Left hindlimb (tissue), 1 donor: ENCODE measurements around the gene CNTN4.

Experiments
- DNase-seq: peaks from one replicate; pipeline ENCODE4 v3.0.0-alpha.2; 2018

CNTN4 gene

DNA sequence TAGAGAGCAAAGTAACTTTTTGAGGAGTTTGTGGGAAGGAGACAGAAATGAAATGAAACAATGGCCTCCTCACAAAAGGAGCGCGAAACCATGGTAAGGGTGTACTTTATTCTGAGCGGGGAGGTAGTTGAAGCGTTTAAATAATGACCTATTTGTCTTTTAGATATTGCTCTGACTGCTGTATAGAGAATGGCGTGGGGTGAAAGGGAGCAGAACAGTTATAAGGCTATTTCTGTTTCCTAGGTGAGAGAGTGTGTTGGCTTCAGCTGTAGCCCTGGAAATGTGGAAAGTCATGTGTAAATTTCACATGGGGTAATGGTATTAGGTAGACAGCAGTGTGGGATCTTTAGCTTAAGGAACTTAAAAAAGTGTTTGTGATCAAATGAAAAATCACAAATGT is 54.9 kb downstream of the CNTN4 start:
- DNase-seq = no peak

DNA sequence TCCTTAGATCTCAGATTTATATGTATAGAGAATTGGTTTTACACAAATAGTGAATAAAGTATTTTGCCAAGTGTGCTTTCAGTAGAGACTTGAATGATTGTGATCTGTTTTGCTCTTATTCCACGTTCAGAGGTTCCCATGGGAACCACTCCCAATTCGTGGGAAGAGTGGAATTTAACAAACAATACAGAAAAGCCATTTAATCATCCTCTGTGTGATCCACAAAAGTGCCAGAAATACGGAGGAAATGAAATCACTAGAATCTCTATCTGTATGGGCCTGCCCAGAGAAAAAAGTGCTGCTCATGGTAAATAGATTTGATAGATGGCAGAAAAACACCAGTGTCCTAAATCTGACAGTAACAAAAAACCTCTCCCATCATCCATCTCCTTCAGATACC is 56.0 kb downstream of the CNTN4 start:
- DNase-seq = no peak

DNA sequence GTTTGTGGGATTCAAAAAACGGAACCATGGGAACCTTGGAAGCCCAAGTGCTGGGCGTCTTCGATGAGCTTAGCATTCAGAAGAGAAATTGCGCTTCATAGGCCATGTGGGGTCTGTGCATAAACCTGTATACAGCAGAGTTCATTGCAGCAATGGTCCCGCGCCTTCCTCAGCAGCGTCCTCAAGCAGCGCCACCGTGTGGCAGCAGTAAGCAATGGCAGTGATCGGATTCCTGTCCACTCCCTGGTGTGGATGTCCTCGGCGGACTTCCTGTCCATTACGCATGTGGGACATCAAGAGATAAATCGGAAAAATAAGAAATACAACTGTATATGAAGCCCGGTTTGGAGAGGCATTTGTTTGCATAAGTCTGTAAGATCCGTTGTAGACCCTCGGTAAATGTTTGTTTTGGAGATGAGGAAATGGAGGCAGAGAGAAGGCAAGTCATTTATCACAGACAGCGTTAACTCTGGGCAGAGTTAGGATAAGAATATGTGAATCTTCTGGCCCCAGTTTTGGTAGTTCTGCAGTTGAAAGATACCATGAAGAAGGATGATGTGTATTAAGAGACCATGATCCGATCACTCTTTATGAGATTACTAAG is 57.7 kb downstream of the CNTN4 start:
- DNase-seq = no peak

DNA sequence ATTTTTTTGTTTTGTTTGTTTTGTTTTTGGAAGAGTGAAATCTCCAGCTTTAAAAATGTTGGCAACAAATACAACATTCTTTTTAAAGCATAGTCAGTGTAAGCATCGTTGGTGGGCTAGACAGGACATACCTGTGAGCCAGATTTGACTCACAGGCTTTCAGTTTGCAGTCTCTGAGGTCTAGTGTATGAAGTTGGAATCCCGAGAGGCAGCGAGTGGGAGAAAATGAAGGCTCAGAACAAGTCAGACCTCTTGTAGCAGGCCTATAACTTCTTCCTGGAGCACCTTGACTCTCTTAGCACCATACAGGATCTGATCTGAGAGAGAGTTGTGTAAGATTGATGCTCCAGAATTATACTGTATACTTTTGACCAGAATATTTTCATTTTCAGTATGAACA is 60.2 kb downstream of the CNTN4 start:
- no peak for DNase-seq

DNA sequence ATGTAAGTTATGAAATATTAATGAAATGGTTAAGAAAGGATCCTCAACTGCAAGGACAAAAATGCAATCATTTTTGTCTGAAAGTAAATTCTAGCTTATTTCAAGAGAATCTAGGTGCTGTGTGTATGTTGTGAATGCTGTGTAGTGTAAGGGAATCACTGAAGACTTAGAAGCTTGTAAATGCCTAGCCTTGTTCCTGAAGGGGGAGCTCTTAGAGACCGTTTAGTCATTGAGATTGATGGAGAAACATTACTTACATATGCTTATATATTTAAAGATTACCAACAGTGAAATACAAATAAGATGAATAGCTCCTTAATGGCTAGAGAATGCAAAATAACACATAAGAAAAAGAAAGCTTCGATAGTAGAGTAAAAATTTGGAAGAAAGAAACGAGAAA is 67.9 kb downstream of the CNTN4 start:
- no peak for DNase-seq

DNA sequence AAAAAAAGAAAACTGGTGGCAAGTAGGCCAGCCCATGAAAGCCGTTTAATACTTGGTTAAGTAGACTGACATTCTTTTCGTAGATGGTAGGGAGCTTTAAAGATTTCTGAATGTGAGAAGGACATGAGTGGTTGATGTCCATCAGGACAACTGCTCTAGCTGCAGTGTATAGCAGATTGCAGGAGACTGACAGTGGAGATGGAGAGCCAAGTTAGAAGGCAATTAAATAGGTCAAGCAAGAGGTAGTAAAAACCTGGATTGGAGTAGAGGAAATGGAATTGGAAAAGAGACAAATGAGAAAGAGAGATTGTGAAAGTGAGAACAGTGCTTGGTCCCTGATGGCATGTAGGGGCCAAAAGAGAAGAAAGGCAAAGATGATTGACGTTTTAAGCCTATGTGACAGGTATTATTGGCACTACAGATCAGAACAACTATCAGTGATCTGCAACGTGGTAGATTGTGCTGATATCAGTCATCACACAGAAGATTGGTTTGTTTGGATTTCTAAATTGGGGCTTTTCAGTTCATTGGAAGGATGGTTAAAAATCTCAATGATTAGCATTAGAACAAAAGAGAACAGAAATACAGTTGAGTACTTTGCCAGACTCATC is 74.0 kb downstream of the CNTN4 start:
- DNase-seq = no peak

DNA sequence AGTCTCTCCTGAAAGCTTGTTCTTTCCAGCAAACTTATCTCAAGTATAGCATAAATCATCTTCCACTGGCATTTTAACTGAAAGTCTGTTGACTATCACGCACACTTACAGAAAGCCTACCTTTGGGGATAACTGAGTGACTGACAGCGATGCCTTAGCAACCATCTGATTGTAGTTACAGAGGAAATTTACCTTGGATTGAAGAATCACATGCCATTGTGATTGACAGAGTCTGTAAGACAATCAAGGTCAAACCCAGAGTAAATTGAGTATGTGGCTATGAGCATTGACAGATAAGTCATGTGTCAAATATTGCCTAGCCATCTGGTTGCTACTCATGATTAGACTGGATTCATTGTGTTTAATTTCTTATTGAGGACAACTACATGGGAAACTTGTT is 82.0 kb downstream of the CNTN4 start:
- no peak for DNase-seq

DNA sequence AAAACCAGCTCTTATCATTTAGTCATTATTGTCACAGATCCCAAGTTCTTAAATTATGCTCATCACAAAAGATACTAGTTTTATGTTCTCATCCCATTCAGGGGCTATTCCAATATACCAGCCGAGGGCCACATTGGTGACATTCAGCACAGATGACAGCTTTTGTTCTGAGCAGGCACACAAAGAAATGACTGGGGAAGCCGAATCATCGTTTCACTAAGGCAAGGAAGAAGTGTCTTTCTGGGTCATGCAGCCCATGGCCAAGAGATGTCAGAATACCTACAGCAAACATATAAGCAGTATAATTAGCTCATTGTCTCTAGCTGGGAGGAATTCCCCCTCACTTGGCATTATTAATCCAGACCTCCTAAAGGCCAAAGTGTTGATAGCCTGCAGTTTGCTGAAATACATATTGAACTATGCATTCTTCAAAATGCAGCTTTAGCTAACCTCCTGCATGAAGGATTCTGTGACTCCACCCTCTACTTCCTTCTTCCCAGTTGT is 100.2 kb downstream of the CNTN4 start:
- no peak for DNase-seq

DNA sequence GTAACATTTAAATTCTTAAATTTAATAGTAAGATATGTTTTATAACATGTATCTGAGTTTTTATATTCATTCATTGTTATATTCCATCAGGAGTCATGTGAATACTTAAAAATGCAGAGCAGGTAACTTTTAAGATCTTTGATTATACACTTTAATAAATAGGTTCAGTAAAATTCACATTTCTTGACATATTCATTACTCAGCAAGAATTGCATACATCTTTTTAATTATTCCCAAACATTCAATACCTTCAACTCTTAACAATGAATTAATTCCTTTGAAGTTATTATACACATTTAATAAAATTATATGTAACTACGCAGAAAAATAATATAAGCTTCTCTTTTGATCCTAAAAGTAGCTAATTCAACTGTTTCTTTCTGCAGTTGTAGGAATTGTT is 105.4 kb downstream of the CNTN4 start:
- no peak for DNase-seq

DNA sequence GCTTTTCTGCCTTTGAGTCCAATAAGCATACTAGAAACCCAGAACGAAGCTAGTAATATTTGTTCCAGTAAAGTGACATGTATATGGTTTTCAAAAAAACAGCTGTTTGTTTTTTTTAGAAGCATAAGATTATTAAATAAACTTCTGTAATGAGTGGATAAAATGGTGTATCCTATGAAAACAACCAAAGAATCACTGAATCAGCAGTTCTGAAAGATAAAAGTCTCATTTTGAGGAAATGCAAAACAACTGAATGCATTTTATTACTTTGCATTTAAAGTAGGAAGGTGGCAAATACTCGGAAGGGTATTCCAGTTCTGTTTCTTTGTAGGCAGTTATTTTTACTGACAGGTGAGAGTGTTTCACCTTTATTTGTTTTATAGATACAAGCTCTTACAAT is 107.0 kb downstream of the CNTN4 start:
- DNase-seq = no peak

DNA sequence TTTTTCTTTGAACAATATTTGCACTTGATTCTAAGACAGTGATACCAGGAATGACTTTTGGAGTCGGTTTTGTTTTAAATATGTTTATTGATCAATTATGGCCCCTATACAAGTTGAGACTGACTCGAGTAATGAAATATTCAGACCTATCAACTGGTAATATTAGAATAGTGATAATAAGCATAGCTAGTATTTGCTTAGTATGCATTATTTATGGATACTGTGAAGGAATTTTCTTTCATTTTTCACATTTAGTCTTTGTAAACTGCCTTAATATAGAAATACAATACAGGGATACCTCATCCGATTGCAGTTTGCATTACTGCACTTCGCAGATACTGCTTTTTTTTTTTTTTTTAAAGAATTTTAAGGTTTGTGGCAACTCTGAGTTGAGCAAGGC is 107.9 kb downstream of the CNTN4 start:
- no peak for DNase-seq

DNA sequence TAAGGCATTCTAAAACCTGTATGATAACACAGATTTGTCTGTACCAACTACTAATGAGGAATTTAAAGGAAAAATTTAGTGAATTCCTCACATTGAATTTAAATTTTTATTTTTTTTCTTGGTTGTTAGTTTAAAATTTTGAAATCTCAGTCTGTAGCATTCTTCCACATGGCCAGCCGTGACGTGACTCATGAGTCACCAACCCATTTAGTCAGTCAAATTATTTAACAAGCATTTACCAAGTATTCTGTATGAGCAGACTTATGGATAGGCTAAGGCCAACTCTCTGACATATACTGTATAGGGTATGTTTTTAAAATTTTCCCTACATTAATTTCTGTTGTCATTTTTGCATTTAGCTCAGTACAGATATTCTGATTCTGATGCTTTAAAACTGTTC is 112.9 kb downstream of the CNTN4 start:
- DNase-seq = no peak

DNA sequence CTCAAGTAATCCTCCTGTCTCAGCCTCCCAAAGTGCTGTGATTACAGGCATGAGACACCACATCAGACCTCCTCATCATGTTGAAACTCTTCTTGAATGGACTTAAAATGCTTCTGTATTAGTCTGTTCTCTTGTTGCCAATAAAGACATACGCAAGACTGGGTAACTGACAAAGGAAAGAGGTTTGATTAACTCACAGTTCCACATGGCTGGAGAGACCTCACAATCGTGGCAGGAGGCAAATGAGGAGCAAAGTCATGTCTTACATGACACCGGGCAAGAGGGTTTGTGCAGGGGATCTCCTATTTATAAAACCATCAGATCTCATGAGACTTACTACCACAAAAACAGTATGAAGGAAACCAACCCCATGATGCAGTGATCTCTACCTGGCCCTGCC is 113.5 kb downstream of the CNTN4 start:
- DNase-seq = no peak

DNA sequence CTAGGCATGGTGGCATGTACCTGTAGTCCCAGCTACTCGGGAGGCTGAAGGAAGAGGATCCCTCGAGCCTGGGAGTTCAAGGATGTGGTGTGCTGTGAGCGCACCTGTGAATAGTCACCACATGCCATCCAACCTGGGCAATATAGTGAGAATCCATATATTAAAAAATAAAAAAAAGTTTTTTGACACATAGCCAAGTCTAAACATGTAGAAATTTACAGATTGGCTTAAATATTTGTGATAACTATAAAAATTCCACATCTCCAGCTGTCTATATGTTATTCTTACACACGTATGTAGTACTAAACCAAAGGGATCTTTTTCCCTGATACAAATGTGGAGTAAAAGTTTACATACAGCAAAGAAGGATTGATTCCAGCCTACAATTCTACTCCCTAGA is 119.7 kb downstream of the CNTN4 start:
- DNase-seq = no peak

DNA sequence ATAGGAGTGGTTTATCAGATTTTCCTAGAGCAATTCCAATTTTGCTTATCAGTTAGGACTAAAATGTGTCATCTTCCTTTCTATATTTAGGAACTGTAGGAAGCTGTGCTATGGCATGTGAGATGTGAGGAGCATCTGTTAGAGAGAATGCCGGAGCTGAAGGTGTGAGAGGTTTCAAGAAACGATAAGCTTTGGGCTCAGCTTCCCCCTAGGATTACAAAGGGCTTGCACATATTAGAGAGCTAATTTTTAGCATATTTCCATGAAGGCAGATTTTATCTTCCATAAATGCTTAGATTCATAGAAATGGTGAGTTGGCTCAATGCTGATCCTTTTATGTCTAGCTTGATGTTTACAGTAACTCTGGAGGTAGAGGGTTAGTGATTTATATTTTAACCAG is 120.2 kb downstream of the CNTN4 start:
- DNase-seq = no peak

DNA sequence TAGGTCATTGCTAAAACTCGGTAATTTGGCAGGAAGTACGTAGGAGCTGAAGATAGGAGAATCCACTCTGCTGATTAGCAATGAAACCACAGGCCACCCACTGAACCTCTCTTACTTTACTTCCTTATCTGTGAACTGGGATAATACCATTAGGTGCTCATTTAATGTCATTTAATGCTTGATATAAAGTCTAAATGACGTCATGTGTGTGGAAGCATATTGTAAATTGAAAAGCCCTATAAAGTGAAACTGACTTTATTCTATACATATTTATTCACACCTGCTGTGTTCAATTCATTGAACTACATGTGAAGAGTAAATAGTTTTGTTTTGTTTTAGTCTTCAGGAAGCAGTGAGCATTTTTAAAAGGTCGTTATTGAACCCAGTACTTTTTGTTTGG is 137.5 kb downstream of the CNTN4 start:
- DNase-seq = no peak

DNA sequence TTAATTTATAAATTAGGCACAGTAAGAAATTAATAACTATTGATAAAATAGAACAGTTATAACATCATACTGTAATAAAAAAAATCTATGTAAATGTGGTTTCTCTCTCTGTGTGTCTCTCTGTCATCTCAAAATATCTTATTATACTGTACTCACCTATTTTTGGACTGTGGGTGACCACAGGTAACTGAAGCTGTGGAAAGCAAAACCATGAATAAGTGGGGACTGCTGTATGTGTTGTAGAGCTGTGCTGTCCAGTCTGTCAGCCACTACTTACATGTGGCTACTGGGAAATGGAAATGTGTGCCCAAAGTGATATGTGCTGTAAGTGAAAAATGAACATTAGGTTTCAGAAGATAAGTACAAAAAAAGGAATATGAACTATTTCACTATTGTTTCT is 145.5 kb downstream of the CNTN4 start:
- no peak for DNase-seq

DNA sequence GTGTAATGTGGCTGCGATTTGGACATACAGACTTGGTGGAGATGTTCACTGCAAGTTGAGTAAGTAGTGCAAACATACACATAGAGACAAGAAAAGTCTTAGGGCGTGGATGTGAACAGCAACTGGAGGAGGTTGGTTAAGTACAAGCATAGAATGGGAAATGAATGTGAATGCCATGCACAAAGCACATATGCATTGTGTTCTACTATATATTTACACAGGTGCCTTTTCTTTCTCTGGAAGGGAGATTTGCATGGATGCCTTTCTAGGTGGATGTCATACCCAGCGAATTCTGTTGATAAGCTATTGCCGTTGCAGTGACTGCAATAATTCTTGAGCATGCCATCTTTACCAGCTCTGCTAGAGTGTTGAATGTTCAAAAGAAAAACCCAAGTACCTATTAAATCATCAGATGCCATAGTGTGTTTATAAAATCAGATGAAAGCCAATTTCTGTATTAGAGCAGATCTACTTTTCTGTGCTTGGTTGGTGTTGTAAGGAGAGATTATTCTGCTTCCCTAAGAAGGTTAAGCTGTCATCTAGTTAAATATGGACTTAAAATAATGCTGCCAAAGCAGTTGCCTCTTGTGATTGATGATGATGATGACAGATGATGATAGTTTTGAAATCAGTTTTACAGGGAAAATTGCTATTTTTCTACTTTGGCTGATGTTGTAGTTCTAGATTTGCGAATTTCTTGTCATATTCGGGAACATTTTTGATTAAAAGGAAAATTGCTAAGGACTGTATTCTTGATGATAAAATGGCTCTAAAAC is 148.4 kb downstream of the CNTN4 start:
- DNase-seq = no peak

DNA sequence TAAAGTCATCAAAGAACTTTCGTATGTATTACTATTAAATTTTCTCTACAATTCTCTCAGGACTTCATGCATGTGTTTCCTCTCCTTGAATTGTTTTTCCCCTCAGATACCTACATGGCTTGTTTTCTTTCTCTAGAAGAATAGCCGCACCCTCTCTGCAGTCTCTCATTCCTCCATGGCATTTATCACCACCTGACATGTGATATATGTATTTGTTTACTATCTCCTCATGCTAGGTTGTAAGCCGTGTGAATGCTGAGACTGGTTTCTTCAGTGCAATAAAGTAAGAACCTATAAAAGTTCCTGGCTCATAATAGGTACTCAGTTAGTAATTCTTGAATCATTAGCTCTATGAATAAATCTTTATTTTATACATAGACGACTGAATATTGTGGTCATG is 149.2 kb downstream of the CNTN4 start:
- DNase-seq = no peak

DNA sequence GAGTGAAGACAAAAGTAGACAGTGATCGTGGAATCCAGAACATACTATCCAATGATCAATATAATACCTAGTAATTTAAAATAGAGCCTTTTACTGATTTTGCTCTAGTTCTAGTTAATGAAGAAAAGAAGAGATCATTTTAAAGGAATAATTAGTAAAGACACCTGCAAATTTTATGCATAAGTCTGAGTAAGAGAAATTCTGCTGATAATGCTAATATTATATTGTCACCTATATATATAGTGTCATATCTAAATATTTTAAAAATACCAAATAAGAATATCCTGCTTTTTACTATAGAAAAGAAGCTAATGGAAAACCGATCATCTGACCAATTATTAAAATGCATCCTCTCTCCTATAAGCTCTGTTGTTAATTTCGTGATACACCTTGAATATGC is 152.1 kb downstream of the CNTN4 start:
- no peak for DNase-seq

DNA sequence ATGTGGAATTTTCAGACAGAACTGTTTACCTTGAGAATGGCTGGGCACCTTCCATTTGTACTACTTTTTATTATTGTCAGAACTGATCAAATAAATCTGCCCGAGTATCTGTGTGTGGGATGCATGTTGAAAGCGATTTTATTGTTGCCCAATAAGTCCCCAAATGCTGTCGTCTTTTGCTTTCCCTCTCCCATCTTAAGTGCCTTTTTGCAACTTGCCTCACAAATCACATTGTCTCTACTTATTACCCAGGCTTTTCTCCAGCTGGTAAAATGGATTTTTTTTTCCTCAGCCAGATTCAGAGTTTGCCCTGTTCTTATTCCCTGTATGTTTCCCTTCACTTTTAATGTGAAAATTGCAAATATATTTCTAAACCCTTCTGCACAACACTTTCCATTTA is 163.1 kb downstream of the CNTN4 start:
- no peak for DNase-seq

DNA sequence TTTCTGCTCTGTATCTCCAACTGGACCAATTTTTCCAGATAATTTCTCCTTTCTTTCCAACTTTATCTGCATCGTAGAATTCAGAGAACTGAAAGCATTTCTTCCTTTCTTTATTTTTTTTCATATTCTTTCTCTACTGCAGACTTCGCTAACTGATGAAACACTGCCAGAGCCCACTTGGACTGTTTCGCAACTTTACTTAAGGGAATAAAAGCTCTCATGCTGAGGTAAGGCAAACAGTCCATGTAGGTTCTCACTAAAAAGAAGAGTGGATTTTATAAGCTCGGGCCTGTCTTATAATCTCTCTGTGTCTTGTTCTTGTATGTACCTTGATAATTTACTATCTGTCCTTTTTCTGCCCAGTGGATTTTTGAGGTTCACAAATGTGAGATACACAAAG is 163.5 kb downstream of the CNTN4 start:
- DNase-seq = no peak

DNA sequence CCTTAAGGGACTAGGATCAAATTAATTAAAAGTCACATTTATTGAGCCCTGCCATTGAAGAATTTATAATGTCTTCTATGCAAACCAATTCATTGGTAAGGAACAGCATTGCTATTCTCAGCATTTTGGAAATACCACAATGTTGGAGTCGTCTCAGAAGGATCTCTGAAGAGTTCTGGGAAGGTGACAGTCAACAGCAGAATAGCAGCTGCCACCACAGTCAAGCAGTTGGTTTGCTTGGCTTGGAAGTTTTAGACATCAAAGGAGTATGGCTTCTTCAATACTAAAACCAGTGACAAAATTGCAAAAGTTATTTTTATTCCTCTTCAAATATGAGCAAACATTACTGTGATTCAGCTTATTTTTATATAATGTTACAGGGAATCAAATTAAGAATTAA is 167.9 kb downstream of the CNTN4 start:
- DNase-seq = no peak

DNA sequence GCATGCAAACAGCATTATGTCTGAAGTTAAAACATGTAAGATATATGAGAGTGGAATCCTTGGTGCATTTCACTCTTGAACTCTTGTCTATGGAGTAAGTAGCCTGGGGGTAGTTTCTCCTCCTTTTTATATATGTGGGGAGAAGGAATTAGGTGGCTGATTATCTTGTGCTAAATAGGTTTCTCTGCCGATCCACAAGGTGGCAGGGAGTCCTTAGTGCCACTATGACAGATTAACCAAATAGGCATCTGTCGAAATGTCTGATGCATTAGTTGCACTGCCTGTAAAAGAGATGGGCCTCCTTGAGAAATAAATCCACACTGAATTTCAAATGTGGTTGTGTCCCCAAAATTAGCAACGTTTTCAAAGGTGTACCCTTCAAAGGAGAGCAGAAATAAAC is 170.1 kb downstream of the CNTN4 start:
- no peak for DNase-seq

DNA sequence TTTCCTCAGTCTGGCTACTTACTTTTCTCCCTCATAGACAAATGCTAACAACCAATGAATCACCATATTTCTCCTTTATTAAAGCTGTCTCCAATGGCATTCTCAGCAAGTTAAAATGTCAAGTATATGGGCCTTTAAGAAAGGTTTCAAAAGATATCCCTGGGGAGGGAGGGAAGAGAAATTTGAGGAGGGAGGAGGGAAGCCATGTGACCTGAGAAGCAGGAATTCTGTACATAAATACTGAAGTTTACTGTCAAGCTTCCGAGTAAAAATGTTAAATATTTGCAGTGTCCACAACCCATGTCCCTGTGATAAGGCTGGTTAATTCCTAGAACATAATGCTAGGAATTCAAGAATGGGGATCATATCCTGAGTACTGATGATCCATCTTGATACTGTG is 175.9 kb downstream of the CNTN4 start:
- no peak for DNase-seq
